Loucy (cell line): ENCODE results near the gene GTF2H2C_2.
"Not testable (repeated sequence)": the region's sequence is repeated elsewhere in the genome, so short reads cannot be mapped to it uniquely, and the experiment has no call there.

Experiments
- H2AFZ ChIP-seq: fragments of 200-600 bp; sonication (generic); 2 replicates; pipeline ENCODE4 v1.6.0; 2016; ENCODE audit warnings: antibody characterized with exemption, mild to moderate bottlenecking, low read length, moderate library complexity
- H3F3A ChIP-seq: fragments of 200-600 bp; 2 replicates; pipeline ENCODE4 v1.6.0; 2016; ENCODE audit warnings: antibody characterized with exemption, low read depth, mild to moderate bottlenecking
- H3K27me3 ChIP-seq: fragments of 200-600 bp; sonication (generic); 2 replicates; pipeline ENCODE4 v1.6.1; 2014; ENCODE audit warnings: low read length, mild to moderate bottlenecking; ENCODE audit not compliant: insufficient read depth, poor library complexity, severe bottlenecking
- H3K36me3 ChIP-seq: fragments of 200-600 bp; sonication (generic); 2 replicates; pipeline ENCODE4 v1.6.1; 2016; ENCODE audit warnings: low read length; ENCODE audit not compliant: insufficient read depth
- H3K4me1 ChIP-seq: fragments of 200-600 bp; sonication (generic); 2 replicates; pipeline ENCODE4 v1.5.1; 2014; ENCODE audit warnings: low read length, mild to moderate bottlenecking; ENCODE audit not compliant: insufficient read depth, poor library complexity, severe bottlenecking
- H3K4me2 ChIP-seq: fragments of 200-600 bp; sonication (generic); 2 replicates; pipeline ENCODE4 v1.6.0; 2014; ENCODE audit warnings: antibody characterized with exemption, low read length, low read depth, mild to moderate bottlenecking; ENCODE audit not compliant: poor library complexity, severe bottlenecking
- H3K4me3 ChIP-seq: fragments of 200-600 bp; sonication (generic); 2 replicates; pipeline ENCODE4 v1.5.1; 2014; ENCODE audit warnings: low read length, mild to moderate bottlenecking, mixed read lengths; ENCODE audit not compliant: poor library complexity, severe bottlenecking
- H3K79me2 ChIP-seq: fragments of 200-600 bp; sonication (generic); 2 replicates; pipeline ENCODE4 v1.6.1; 2014; ENCODE audit warnings: low read length; ENCODE audit not compliant: insufficient read depth
- H3K9ac ChIP-seq: fragments of 200-600 bp; sonication (generic); 2 replicates; pipeline ENCODE4 v1.6.0; 2014; ENCODE audit warnings: mild to moderate bottlenecking, low read depth, low read length, moderate library complexity; ENCODE audit not compliant: poor library complexity, severe bottlenecking
- H3K9me2 ChIP-seq: fragments of 200-600 bp; sonication (generic); replicated peaks from 2 replicates; pipeline ENCODE4 v1.6.1; 2016; ENCODE audit warnings: low read depth, low read length, mixed read lengths
- H3K9me3 ChIP-seq: fragments of 200-600 bp; sonication (generic); 2 replicates; pipeline ENCODE4 v1.6.1; 2014; ENCODE audit warnings: mild to moderate bottlenecking, antibody characterized with exemption, low read length, low read depth; ENCODE audit not compliant: insufficient read depth
- H4K20me1 ChIP-seq: fragments of 200-600 bp; sonication (generic); 2 replicates; pipeline ENCODE4 v1.6.0; 2014; ENCODE audit warnings: antibody characterized with exemption, low read length, mild to moderate bottlenecking; ENCODE audit not compliant: insufficient read depth, poor library complexity, severe bottlenecking

GTF2H2C_2 gene

DNA sequence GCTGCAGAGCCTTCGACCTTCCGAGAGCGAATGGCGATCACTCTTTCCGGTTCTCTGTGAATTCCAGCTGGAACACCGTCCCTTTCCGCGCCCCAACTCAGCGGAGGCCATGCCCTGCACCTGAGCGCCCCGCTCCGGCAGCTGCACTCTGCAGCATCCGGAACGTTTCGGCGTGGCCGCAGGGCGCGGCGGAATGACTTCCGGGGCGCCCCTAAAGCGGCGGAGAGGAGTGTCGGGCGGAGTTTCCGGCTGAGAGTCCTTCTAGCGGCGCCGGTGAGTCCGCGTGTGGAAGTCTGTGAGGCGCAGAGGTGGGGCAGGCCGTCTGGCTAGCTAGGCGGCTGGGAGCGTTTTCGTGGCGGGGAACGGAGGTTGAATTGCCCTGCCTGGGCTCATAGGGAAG lies at the start of gene GTF2H2C_2:
TSS of gene GTF2H2C_2 (plus strand) at position 252 of the 400 bp plus-strand sequence.
- not testable (repeated sequence) for H3K79me2 ChIP-seq, H3K4me1 ChIP-seq, H2AFZ ChIP-seq, H3K27me3 ChIP-seq, H3K4me3 ChIP-seq, H3K9me3 ChIP-seq, H3K4me2 ChIP-seq, H4K20me1 ChIP-seq, H3K9me2 ChIP-seq, H3F3A ChIP-seq, H3K36me3 ChIP-seq, H3K9ac ChIP-seq

DNA sequence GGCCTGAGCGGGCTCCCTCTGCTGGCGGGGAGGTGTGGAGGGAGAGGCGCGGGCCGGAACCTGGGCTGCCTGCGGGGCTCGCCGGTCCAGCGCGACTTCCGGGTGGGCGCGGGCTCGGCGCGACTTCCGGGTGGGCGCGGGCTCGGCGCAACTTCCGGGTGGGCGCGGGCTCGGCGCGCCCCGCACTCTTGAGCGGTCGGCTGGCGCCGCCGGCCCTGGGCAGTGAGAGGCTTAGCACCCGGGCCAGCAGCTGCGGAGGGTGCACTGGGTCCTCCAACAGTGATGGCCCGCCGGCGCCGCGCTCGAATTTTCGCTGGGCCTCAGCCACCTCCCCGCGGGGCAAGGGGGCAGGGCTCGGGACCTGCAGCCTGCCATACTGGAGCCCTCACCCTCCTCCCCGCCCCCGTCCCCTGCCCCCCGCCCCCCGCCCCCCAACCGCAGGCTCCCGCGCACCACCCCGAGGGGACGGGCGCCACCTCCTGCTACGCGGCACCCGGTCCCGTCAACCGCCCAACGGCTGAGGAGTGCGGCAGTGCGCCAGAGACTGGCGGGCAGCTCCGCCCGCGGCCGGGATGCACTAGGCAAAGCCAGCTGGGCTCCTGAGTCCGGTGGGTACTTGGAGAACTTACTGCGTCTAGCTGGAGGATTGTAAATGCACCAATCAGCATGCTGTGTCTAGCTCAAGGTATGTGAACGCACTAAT lies 14.0 kb upstream of the GTF2H2C_2 start:
- peak overlapping the region; percentile 69 for H3K4me3 ChIP-seq
- not testable (repeated sequence) for H3K4me2 ChIP-seq, H3K36me3 ChIP-seq, H4K20me1 ChIP-seq, H3K9me3 ChIP-seq, H3F3A ChIP-seq, H2AFZ ChIP-seq, H3K9ac ChIP-seq, H3K4me1 ChIP-seq, H3K27me3 ChIP-seq, H3K9me2 ChIP-seq, H3K79me2 ChIP-seq

DNA sequence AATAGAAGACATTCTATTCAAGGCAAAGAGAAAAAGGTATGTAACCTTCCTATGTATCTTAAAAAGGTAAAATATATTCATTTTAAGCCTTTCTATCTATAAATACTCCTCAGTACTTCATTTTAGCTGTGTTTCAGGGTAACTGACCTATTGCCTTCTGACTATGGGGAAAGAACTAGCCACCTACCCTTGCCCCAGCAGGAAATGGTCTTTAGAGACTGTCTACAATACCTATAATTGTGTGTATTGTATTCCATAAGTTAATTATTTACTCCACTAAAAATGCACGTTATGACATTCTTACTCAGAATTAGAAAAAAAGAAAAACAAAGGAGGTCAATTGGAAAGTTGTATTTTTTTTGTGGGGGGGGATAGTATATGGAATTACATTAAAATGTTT lies 6.2 kb downstream of the GTF2H2C_2 start:
- H3K9me3 ChIP-seq, H3K4me2 ChIP-seq, H3K9ac ChIP-seq, H3K4me3 ChIP-seq, H3K9me2 ChIP-seq, H4K20me1 ChIP-seq, H3F3A ChIP-seq, H3K79me2 ChIP-seq, H3K27me3 ChIP-seq, H3K36me3 ChIP-seq, H3K4me1 ChIP-seq, H2AFZ ChIP-seq: not testable (repeated sequence)

DNA sequence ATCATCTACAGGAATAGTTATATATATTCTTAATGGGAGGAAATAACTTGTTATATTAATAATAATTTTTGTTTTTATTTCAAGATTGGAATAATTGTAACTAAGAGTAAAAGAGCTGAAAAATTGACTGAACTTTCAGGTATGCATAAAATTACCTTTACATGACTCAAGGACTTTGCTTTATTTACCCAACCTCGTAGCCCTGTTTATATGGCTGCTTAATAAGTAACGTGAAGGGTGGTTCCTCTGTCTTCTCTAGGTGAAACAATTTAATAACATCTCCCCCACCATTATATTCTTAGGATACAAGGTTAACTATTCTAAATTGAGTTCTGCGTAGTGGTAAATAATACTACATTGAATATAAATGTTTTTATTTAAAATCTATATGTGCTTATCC lies 8.0 kb downstream of the GTF2H2C_2 start:
- H3K4me3 ChIP-seq, H3K4me1 ChIP-seq, H3K36me3 ChIP-seq, H3F3A ChIP-seq, H3K4me2 ChIP-seq, H3K9ac ChIP-seq, H3K9me2 ChIP-seq, H4K20me1 ChIP-seq, H3K27me3 ChIP-seq, H2AFZ ChIP-seq, H3K9me3 ChIP-seq, H3K79me2 ChIP-seq: not testable (repeated sequence)

DNA sequence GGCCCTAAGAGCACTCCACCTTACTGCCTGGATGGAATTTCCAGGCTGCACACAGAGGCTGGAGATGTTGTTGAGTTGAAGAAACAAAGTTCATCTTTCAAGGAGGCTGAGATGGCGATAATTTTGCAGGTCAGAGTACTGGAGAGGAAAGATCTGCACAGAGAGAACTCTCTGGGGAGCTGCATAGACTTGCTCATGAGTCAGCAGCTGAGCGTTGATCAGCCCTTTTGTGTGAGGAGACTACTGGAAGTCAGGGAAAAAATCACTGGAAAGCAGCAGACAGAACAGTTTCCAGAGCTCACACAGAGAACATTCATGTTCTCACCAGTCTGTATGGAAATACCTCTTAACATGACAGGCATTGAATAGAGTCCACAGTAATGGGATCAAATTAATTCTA lies 23.4 kb downstream of the GTF2H2C_2 start:
- not testable (repeated sequence) for H3K79me2 ChIP-seq, H4K20me1 ChIP-seq, H3F3A ChIP-seq, H3K9me2 ChIP-seq, H3K36me3 ChIP-seq, H3K27me3 ChIP-seq, H3K9me3 ChIP-seq, H3K4me2 ChIP-seq, H3K9ac ChIP-seq, H3K4me3 ChIP-seq, H3K4me1 ChIP-seq, H2AFZ ChIP-seq

DNA sequence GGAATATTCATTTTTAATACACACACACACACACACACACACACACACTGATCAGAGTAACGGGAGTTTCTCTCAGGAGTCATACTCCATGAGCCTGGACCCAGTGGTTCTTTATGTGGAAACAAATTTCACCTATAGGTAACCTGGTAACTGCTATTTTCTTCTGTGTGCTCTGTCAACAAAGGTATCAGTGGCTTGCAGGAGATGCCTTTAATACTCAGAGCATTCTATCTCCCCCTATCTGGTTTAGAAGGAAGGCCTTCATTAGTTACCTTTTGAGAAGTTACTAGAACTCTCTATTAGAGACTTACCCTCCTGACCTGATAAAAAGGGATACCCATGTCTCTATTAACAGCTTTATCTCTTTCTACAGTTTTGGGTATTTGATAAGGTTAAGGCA lies 34.4 kb downstream of the GTF2H2C_2 start:
- H3K4me2 ChIP-seq, H3K27me3 ChIP-seq, H3K9me2 ChIP-seq, H3K79me2 ChIP-seq, H3K9ac ChIP-seq, H2AFZ ChIP-seq, H3K4me3 ChIP-seq, H3F3A ChIP-seq, H3K9me3 ChIP-seq, H3K4me1 ChIP-seq, H3K36me3 ChIP-seq, H4K20me1 ChIP-seq: not testable (repeated sequence)

DNA sequence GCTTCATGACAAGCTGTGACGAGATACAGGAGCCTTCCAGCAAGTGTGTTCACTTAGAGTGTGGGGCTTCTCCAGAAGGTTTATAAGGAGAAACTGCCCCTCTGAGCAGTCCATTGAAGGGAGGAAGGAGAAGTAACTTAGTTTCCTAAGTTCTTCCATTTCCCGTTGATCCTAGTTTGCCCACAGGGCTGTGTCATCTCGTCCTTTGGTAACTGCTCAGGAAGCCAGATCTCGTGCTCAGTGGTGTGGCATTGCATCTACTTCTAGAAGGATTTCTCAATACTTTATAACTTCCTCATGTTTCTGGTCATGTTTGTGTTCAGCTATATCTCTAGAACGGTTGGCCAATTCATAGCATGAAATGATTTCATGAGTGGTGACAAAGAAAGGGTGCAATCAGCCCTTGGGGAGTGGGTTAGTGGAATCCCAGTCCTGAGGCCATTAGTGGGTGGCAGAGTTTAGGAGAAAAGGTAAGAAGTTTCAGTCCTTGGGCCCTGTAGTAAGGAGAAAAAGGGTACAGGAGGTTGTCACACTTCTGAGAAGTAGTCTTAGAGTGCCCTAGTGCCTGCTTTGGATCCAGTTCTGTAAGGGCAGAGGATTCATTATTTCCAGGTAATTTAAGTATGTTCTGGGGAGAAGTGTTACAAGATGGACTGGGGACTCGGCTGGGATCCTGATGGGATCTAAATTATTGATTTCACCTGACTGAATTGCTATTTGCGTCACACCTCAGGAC lies 36.2 kb downstream of the GTF2H2C_2 start:
- H3K4me3 ChIP-seq, H3K36me3 ChIP-seq, H3K9ac ChIP-seq, H4K20me1 ChIP-seq, H3F3A ChIP-seq, H3K27me3 ChIP-seq, H3K4me1 ChIP-seq, H3K79me2 ChIP-seq, H3K9me3 ChIP-seq, H3K9me2 ChIP-seq, H2AFZ ChIP-seq, H3K4me2 ChIP-seq: not testable (repeated sequence)
